SU-DHL-6 (cell line): Measurements from ENCODE around the gene RASSF3.

Source experiments
- H2AFZ ChIP-seq: fragments of 200-600 bp; sonication (generic); 2 replicates; pipeline ENCODE4 v1.6.1; 2014; ENCODE audit warnings: low read depth, mild to moderate bottlenecking, moderate library complexity, mixed read lengths, antibody characterized with exemption, low read length; ENCODE audit not compliant: severe bottlenecking
- H3F3A ChIP-seq: fragments of 200-600 bp; shearing (Covaris generic); 2 replicates; pipeline ENCODE4 v1.6.0; 2016; ENCODE audit warnings: antibody characterized with exemption, mild to moderate bottlenecking; ENCODE audit not compliant: insufficient read depth
- H3K27ac ChIP-seq: fragments of 200-600 bp; sonication (generic); 2 replicates; pipeline ENCODE4 v1.5.1; 2016; ENCODE audit warnings: low read depth, mild to moderate bottlenecking, low read length, moderate library complexity, mixed read lengths
- H3K27me3 ChIP-seq: fragments of 200-600 bp; sonication (generic), shearing (Covaris generic); 2 replicates; pipeline ENCODE4 v1.6.0; 2014; ENCODE audit warnings: mild to moderate bottlenecking, low read length
- H3K36me3 ChIP-seq: fragments of 200-600 bp; sonication (generic); 2 replicates; pipeline ENCODE4 v1.6.1; 2014; ENCODE audit warnings: mild to moderate bottlenecking, low read length, mixed read lengths
- H3K4me2 ChIP-seq: fragments of 300-600, 200-600 bp; shearing (Covaris generic), sonication (generic); 2 replicates; pipeline ENCODE4 v1.6.0; 2014; ENCODE audit warnings: low read length, low read depth, mild to moderate bottlenecking; ENCODE audit not compliant: poor library complexity, severe bottlenecking
- H3K4me3 ChIP-seq: fragments of 200-600 bp; sonication (generic); 2 replicates; pipeline ENCODE4 v1.5.1; 2014; ENCODE audit warnings: antibody characterized with exemption, low read length, mild to moderate bottlenecking, mixed read lengths; ENCODE audit not compliant: insufficient read depth, poor library complexity, severe bottlenecking
- H3K79me2 ChIP-seq: fragments of 200-600 bp; sonication (generic); 2 replicates; pipeline ENCODE4 v1.6.1; 2014; ENCODE audit warnings: mild to moderate bottlenecking, low read length, moderate library complexity; ENCODE audit not compliant: insufficient read depth
- H3K9ac ChIP-seq: fragments of 200-600 bp; sonication (generic); 2 replicates; pipeline ENCODE4 v1.7.0; 2014; ENCODE audit warnings: mild to moderate bottlenecking, low read length
- H3K9me2 ChIP-seq: fragments of 200-600 bp; sonication (generic); replicated peaks from 2 replicates; pipeline ENCODE4 v1.6.1; 2014; ENCODE audit warnings: low read length; ENCODE audit not compliant: insufficient read depth
- H3K9me3 ChIP-seq: fragments of 200-600 bp; sonication (generic); 2 replicates; pipeline ENCODE4 v1.6.1; 2014; ENCODE audit warnings: low read length, mixed read lengths; ENCODE audit not compliant: insufficient read depth
- H4K20me1 ChIP-seq: fragments of 200-600 bp; sonication (generic); 2 replicates; pipeline ENCODE4 v1.6.1; 2014; ENCODE audit warnings: low read depth, mild to moderate bottlenecking, antibody characterized with exemption, low read length, moderate library complexity, mixed read lengths
- EZH2phosphoT487 ChIP-seq: fragments of 200-600 bp; sonication (generic), shearing (Covaris generic); conservative IDR thresholded peaks from 2 replicates; pipeline ENCODE4 v1.6.1; 2018; ENCODE audit warnings: mild to moderate bottlenecking, antibody characterized with exemption, low read length, moderate library complexity, mixed read lengths
- TF ChIP-seq, protein P1 (sequence below): fragments of 200-600 bp; sonication (generic); IDR thresholded peaks from one replicate; pipeline ENCODE4 v1.5.1; 2017; ENCODE audit warnings: antibody characterized with exemption, mild to moderate bottlenecking, low read length, moderate library complexity; ENCODE audit not compliant: insufficient read depth, poor library complexity, severe bottlenecking

Gene RASSF3

DNA sequence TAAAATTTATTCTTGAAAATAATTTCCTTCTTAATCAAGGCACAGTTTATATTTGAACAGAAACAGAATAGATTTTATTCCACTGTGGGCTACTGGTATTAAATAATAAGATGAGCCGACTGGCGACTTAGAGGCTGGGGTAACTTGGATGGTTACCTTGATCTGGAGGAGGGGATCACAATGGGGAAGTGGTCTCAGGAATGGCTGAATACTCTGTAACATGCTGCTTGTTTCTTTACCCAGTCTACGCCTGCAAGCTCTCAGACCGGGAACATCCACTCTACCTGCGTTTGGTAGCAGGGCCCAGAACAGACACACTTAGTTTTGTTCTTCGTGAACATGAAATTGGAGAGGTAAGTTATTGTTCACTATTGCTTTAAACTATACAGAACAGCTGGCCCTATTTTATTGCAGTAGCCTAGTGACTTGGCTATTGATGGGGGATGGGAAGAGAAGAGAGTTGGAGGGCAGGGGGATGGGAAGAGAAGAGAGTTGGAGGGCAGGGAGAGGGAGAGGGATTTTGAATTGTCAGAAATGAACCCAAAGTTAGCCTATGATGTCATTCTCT lies 81.0 kb downstream of the RASSF3 start:
- H4K20me1 ChIP-seq: no peaks in the 10 kb centered on the region
- no peak overlapping the region for H3K9ac ChIP-seq
- H3K4me2 ChIP-seq: no peak overlapping the region
- H3K9me3 ChIP-seq: no peaks in the 10 kb centered on the region
- H3K4me3 ChIP-seq: no peak overlapping the region
- H3F3A ChIP-seq: peaks cover 2% of the 10 kb centered on the region; the same call in 1 of the 2 replicates
- H3K36me3 ChIP-seq: no peaks in the 10 kb centered on the region; the same call in 1 of the 2 replicates
- H3K9me2 ChIP-seq: no peaks in the 10 kb centered on the region
- H2AFZ ChIP-seq: no peak overlapping the region
- TF ChIP-seq, protein P1, sequence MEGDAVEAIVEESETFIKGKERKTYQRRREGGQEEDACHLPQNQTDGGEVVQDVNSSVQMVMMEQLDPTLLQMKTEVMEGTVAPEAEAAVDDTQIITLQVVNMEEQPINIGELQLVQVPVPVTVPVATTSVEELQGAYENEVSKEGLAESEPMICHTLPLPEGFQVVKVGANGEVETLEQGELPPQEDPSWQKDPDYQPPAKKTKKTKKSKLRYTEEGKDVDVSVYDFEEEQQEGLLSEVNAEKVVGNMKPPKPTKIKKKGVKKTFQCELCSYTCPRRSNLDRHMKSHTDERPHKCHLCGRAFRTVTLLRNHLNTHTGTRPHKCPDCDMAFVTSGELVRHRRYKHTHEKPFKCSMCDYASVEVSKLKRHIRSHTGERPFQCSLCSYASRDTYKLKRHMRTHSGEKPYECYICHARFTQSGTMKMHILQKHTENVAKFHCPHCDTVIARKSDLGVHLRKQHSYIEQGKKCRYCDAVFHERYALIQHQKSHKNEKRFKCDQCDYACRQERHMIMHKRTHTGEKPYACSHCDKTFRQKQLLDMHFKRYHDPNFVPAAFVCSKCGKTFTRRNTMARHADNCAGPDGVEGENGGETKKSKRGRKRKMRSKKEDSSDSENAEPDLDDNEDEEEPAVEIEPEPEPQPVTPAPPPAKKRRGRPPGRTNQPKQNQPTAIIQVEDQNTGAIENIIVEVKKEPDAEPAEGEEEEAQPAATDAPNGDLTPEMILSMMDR: no peak
- TF ChIP-seq EZH2phosphoT487: no peak
- H3K27me3 ChIP-seq: no peaks in the 10 kb centered on the region
- H3K79me2 ChIP-seq: no peaks in the 10 kb centered on the region
- no peak overlapping the region for H3K27ac ChIP-seq

DNA sequence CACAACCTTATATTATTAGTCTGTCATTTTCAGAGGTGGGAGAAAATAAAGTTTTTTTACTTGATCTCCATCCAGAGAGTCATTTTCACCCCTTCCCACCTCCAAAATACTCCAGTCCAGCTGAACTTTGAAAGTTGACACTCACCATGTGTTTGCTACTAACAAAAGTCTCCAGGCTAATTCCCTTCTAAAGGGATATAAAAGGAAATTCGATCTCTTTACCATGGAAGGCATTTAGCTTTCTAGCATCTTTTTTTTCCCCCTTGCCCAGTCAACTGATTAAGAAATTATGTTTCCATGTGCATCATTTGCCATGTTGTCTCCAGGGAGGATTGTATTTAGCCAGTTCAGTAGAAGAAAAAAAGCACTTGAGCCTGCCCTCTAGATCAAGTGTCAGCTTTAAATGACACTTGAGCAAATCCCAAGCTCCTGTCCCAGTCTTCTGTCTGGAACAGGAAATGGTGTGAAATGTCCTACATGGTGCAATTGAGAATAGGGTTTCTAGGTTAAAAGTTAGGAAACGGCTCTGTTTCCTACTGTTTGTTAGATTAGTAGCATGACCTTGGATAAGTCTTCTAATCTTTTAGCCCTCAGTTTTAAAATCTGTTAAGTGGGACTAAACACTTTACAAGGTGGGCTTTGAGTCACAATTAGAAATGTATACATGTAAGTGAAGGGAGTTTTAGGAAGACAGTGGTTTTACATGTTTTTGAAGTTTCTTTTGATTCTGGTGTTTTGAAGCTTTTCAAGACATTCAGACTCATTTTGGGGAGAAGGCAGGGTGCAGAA lies 81.7 kb downstream of the RASSF3 start:
- Histone ChIP-seq H3K9me2 (no peaks in the 10 kb centered on the region), H3K79me2 (no peaks in the 10 kb centered on the region), H3K36me3 (no peaks in the 10 kb centered on the region; the same call in 1 of the 2 replicates), H2AFZ (no peak overlapping the region), H4K20me1 (no peaks in the 10 kb centered on the region), H3K9me3 (no peaks in the 10 kb centered on the region), H3F3A (peaks cover 8% of the 10 kb centered on the region; the same call in 1 of the 2 replicates), H3K27ac (no peak overlapping the region), H3K27me3 (no peaks in the 10 kb centered on the region), H3K4me2 (no peak overlapping the region), H3K4me3 (no peak overlapping the region), H3K9ac (no peak overlapping the region)
- TF ChIP-seq, protein P1: no peak
- no peak for TF ChIP-seq EZH2phosphoT487

DNA sequence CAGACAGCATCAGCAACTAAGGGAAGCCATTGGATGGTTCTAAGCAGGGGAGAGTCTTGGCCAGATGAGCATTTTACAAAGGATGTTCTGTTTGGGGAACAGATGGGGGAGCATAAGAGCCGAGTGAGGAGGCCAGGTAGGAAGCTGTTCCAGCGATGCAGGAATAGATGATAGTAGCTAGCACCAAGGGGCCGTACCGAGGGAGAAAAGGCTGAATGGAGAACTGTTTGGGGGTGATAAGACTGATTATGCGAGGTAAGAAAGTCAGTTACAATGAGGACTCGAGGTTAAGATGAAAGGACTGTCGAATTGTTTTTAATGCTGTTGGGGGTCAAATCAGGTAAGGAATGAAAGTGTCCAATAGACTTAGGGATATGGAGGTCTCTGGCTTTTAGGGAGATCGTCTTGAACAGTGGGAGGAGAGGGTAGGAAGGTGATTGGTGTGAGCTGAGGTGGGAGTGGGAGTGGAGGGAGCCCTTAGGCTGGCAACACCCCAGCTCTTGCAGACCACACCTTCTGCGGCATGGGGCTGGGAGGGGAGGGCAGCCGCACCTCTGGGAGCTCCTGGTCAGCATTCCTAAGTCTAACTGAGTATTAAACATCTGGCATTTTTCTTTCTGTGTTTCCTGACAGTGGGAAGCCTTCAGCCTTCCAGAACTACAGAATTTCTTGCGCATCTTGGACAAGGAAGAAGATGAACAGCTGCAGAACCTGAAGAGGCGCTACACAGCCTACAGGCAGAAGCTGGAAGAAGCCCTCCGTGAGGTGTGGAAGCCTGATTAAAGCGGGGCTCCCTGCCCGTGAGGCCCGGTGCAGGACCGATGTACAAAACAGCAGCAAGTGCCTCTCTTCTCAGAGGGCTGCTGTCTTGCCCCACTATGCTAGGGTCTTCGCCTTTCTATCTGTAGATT lies 84.1 kb downstream of the RASSF3 start:
- no peak overlapping the region for H3K27ac ChIP-seq
- no peak overlapping the region for H2AFZ ChIP-seq
- H4K20me1 ChIP-seq: no peaks in the 10 kb centered on the region
- H3K4me3 ChIP-seq: no peak overlapping the region
- H3K9me2 ChIP-seq: no peaks in the 10 kb centered on the region
- H3K79me2 ChIP-seq: no peaks in the 10 kb centered on the region
- no peak overlapping the region for H3K9ac ChIP-seq
- no peaks in the 10 kb centered on the region; the same call in 1 of the 2 replicates for H3K36me3 ChIP-seq
- H3K9me3 ChIP-seq: no peaks in the 10 kb centered on the region
- H3K27me3 ChIP-seq: no peaks in the 10 kb centered on the region
- TF ChIP-seq, protein P1: no peak
- TF ChIP-seq EZH2phosphoT487: no peak
- peaks cover 8% of the 10 kb centered on the region; the same call in 1 of the 2 replicates for H3F3A ChIP-seq
- H3K4me2 ChIP-seq: no peak overlapping the region
